SH-SY5Y (cell line): ENCODE measurements around the gene FOXR2.

Experiments
- GATA2 ChIP-seq: IDR thresholded peaks from 2 replicates; pipeline ENCODE4 v1.6.1; 2011; ENCODE audit warnings: mild to moderate bottlenecking, low read depth, low read length
- GATA3 ChIP-seq: IDR thresholded peaks from 2 replicates; pipeline ENCODE4 v1.6.1; 2011; ENCODE audit warnings: low read depth, mild to moderate bottlenecking, low read length, moderate library complexity

GRCh38 chrX:55582447-55582846 is 40.8 kb upstream of the FOXR2 start:
- TF ChIP-seq GATA3 (no peak), GATA2 (no peak)
